Stimulated activated CD8-positive, alpha-beta memory T cell treated with anti-CD3 and anti-CD28 coated beads, Interleukin-7, amount 100 ng/mL, for 1 hour (primary cell): ENCODE measurements around the gene KRIT1.
"Not testable (repeated sequence)": the region's sequence is repeated elsewhere in the genome, so short reads cannot be mapped to it uniquely, and the experiment has no call there.

Experiments used
- DNase-seq, 2 donors: peaks; one replicate each; pipeline ENCODE4 v3.0.0-alpha.2; 2020; ENCODE audit warnings: low read depth in 2 of 2

KRIT1 gene

DNA sequence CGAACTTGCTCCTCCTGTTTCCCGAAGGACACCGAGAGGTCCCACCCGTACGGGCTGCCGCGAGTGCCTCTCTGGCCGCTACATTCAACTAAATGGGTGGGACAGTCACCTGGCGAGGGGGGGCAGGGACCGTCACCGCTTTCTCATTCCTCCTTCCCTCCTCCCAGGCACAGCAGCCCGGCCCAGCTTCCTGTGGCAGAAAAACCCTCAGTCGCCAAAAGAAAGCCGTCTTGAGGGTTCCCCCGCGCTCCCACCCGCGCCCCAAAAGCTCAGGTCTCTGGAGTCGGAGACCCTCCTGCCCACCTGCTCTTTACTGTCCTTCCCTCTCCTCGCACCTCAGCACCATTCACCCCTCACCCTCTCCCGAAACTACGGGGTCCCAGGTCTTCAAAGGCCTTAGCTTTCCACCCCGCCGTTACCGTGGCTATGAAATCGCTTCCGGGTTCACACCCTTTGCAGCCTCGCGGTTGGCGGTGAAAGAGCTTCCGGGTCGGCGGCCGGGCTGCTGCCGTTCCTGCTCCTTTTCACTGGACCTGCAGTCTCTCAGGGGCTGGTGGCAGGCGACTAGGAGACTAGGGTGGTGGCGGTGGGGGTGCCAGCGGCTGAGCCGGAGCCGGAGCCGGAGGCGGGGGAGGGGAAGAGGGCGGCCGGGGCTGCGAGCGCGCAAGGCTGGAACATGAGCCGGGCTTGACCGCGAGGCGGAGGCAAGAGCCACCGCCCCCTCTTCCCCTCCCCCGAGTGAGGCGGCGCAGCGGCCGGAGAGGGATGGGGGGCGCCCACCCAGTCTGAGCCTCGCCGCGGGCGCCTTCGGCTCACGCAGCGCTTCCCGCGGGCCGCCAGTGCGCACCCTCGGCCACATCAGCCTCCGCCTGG, at the start of gene KRIT1, which contains the start of gene ANKIB1:
Gene KRIT1 (minus strand): TSS at position 428 of the 873 bp plus-strand sequence. CDS start 3,779 bp downstream, outside the sequence.
Gene ANKIB1 (plus strand): TSS at position 488 of the 873 bp plus-strand sequence. CDS start 49,005 bp downstream, outside the sequence.
- DNase-seq = peak; percentile 70 to 74

DNA sequence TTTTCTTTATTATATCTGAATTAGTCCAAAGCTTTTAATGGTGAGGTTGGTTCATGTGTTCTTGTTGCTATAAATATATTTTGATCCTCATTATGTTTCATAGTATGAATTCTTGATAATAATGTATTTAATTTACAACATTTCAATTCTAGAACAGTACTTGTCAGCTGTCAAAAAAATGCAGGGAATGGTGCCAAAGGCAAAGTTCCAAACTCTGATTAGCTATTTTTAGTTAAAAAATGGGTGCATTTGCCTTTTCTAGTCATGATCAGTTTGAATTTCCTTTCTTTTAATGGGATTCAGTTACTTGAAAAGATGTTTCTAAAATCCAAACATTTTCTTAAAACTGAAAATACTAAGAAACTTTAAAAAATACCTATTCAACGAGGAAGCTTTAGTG, 49.7 kb upstream of the KRIT1 start:
- no peak for DNase-seq

- DNase-seq = no peak
These were observed 48.3 kb upstream of the KRIT1 start for GRCh38 chr7:92293896-92294590.

GRCh38 chr7:92292981-92293380, 47.3 kb upstream of the KRIT1 start:
- DNase-seq = no peak

GRCh38 chr7:92289321-92289720, 43.6 kb upstream of the KRIT1 start:
- no peak for DNase-seq

DNA sequence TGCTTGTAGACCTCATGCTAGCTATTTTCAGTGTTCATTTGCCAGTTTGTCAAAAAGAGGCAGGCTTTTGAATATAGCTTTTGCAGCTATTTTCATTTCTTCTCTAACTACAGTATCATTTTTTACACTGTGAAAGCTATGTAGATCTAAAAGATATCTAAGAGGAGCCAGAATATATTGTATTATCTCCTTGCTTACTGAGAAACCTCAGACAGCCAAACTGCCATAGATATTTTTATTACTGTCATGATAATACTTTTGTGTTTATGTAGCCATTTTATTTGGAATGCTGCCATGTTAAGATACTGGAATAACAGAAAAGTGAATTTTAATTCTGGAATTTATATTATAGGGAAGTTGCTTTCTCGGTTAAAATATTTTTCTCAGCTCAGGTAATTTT, 37.2 kb upstream of the KRIT1 start:
- DNase-seq = no peak

- no peak for DNase-seq
These were observed 36.6 kb upstream of the KRIT1 start for GRCh38 chr7:92282221-92282814.

- DNase-seq = no peak
These were observed 35.3 kb upstream of the KRIT1 start for GRCh38 chr7:92281031-92281430.

DNA sequence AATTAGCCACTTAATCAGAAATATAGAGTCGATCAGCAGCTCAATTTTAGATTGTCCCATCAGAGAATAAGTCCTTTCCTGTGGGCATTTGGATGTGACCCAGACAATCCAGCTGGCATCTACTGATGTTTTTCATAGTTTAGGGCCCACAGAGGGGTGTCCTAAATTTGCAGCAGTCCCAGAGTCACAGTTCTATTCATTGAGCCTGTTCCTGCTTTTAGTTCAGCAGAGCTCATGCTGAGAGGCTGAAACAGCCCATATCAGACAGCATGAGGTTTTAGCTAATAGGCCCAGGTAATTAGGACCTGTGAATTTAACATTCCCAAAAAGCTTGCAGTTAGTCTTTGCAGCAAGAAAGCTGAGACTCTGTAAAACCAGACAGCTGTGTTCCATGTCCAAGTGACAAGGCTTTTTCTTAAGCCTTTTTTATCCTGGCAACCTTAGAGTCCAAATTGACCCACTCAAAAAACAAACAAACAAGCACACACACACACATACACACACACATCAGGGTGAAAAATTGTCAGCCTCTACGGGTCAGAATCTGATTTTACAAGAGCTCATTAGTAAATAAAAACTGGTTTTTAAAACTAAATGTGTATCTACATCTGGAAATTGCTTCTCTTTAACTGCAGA, 33.8 kb upstream of the KRIT1 start:
- DNase-seq = no peak

- no peak for DNase-seq
These were observed 30.7 kb upstream of the KRIT1 start for GRCh38 chr7:92276460-92276864.

DNA sequence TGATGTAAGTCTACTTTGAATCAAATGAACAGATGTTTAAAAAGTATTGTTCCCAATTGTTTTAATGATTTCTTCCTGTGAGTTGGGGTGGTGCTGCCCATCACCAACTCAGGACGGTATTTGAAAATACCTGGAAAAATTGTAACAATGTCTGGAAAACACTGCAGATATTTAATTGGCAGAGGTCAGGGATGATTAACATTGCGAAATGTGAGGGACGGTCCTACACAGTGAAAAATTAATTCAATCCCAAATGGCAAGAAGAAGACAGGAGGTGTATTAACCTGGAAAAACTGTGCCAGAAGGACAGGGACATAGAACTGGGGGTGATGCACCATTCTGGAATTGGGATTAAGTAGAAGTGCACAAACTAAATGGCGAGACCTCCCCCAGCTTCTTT, 29.6 kb upstream of the KRIT1 start:
- no peak for DNase-seq

GRCh38 chr7:92268921-92269320, 23.2 kb upstream of the KRIT1 start:
- DNase-seq = no peak

- DNase-seq = no peak
These were observed 20.9 kb upstream of the KRIT1 start for GRCh38 chr7:92266415-92267241.

DNA sequence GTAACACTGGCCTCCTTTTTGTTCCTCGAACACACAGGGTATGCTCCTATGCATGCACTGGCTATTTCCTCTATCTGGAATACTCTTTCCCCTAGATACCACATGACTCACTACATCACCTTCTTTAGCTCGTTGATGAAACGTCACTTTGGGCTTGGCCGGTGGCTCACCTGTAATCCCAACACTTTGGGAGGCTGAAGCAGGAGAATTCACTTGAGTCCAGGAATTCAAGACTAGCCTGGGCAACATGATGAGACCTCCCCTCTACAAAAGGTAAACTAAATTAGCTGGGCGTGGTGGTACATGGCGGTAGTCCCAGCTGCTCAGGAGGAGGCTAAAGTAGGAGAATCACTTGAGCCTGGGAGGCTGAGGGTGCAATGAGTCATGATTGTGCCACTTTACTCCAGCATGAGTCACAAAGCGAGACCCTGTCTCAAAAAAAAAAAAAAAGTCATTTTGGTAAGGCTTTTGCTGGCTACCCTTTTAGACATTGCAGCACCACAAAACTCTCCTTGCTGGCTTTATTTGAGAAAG, 14.6 kb upstream of the KRIT1 start:
- DNase-seq = no peak

DNA sequence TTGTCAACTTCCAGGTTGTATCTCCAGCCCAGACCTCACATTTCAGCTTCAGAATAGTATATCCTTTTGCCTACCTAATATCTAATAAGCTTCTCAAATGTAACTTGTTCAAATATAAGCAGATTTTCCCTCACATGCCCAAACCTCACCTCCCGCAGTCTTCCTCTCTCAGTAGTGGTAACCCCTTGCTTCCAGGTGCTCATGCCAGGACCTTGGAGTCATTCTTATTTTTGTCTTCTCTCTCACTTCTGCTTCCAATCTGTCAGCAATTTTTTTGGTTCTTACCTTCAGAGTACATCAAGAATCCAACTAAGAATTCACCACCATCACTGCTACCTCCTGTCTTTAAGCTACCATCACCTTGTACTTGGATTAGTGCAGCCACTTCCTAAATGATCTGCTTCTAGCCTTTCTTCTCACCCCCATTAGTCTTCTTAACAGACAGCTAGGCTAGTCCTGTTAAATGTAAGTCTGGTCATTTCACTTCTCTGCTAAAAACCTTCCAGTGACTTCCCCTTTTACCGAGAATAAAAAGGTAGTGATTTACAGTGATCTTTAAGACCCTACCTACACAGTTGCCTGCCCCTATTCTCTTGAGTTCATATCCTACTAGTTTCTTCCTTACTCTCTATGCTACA, 14.0 kb upstream of the KRIT1 start:
- no peak for DNase-seq

GRCh38 chr7:92259062-92259461, 13.3 kb upstream of the KRIT1 start:
- no peak for DNase-seq

- DNase-seq = no peak
These were observed 9.6 kb upstream of the KRIT1 start for GRCh38 chr7:92255308-92255707.

GRCh38 chr7:92254800-92255199, 9.1 kb upstream of the KRIT1 start:
- DNase-seq = not testable (repeated sequence)

- DNase-seq = no peak
These were observed 7.5 kb upstream of the KRIT1 start for GRCh38 chr7:92253251-92253650.

GRCh38 chr7:92251181-92251580, 5.5 kb upstream of the KRIT1 start:
- DNase-seq = no peak
